ENCODE results near the gene ZNF366.

ZNF366 gene

GRCh38 chr5:72397836-72398235 lies 109.4 kb downstream of the ZNF366 start:
- Histone ChIP-seq H3K9me3 (ENCODE audit: control insufficient read depth in 1 of 2, low read length in 2 of 2) (peaks cover 6 to 15% of the 10 kb centered on the region in 2 donors), H3K27ac (ENCODE audit: low read length) (no peak overlapping the region), H3K4me3 (ENCODE audit: low read depth in 1 of 2, low read length in 2 of 2) (no peak overlapping the region), H3K4me1 (ENCODE audit: control insufficient read depth in 1 of 2, insufficient read depth in 2 of 2, low read length in 2 of 2) (no peaks in the 10 kb centered on the region), H3K27me3 (ENCODE audit: low read depth, low read length) (no peaks in the 10 kb centered on the region), H3K36me3 (ENCODE audit: control insufficient read depth in 1 of 2, insufficient read depth in 2 of 2, low read length in 2 of 2) (no peaks in the 10 kb centered on the region)

- Histone ChIP-seq H3K27ac (ENCODE audit: low read length) (no peak overlapping the region), H3K9me3 (ENCODE audit: control insufficient read depth in 1 of 2, low read length in 2 of 2) (no peaks in the 10 kb centered on the region), H3K4me3 (ENCODE audit: low read depth in 1 of 2, low read length in 2 of 2) (no peak overlapping the region), H3K36me3 (ENCODE audit: control insufficient read depth in 1 of 2, insufficient read depth in 2 of 2, low read length in 2 of 2) (no peaks in the 10 kb centered on the region), H3K27me3 (ENCODE audit: low read depth, low read length) (no peaks in the 10 kb centered on the region), H3K4me1 (ENCODE audit: control insufficient read depth in 1 of 2, insufficient read depth in 2 of 2, low read length in 2 of 2) (peaks cover 0 to 6% of the 10 kb centered on the region in 2 donors)
Measured at GRCh38 chr5:72394688-72395087, 112.5 kb downstream of the ZNF366 start.

GRCh38 chr5:72393052-72393451 lies 114.2 kb downstream of the ZNF366 start:
- Histone ChIP-seq H3K27ac (ENCODE audit: low read length) (no peak overlapping the region), H3K4me3 (ENCODE audit: low read depth in 1 of 2, low read length in 2 of 2) (no peak overlapping the region), H3K4me1 (ENCODE audit: control insufficient read depth in 1 of 2, insufficient read depth in 2 of 2, low read length in 2 of 2) (peaks cover 0 to 6% of the 10 kb centered on the region in 2 donors)

More at GRCh38 chr5:72393052-72393451, 114.2 kb downstream of the ZNF366 start:
- Histone ChIP-seq H3K27me3 (ENCODE audit: low read depth, low read length) (no peaks in the 10 kb centered on the region), H3K36me3 (ENCODE audit: control insufficient read depth in 1 of 2, insufficient read depth in 2 of 2, low read length in 2 of 2) (no peaks in the 10 kb centered on the region), H3K9me3 (ENCODE audit: control insufficient read depth in 1 of 2, low read length in 2 of 2) (no peaks in the 10 kb centered on the region)

Measured in muscle layer of duodenum (tissue), 2 donors.